GM23338 (cell line): ENCODE results near the gene STEAP1B.
"Not testable (repeated sequence)": the region's sequence is repeated elsewhere in the genome, so short reads cannot be mapped to it uniquely, and the experiment has no call there.

Experiments used
- ZNF114 ChIP-seq: fragments of 250-450 bp; sonication (Bioruptor Pico); IDR thresholded peaks from 2 replicates; pipeline ENCODE4 v1.5.0; 2020; ENCODE audit warnings: mild to moderate bottlenecking, moderate library complexity
- TF ChIP-seq, protein P1 (sequence below), 2 experiments: fragments of 200-600 bp in 1 of 2; sonication (generic) in 1 of 2; conservative IDR thresholded peaks; 2 replicates each; pipeline versions ENCODE4 v1.5.1 to v1.6.1; 2016 to 2017; ENCODE audit warnings: antibody characterized with exemption in 2 of 2, low read depth in 2 of 2, mild to moderate bottlenecking in 2 of 2, moderate library complexity in 1 of 2

DNA sequence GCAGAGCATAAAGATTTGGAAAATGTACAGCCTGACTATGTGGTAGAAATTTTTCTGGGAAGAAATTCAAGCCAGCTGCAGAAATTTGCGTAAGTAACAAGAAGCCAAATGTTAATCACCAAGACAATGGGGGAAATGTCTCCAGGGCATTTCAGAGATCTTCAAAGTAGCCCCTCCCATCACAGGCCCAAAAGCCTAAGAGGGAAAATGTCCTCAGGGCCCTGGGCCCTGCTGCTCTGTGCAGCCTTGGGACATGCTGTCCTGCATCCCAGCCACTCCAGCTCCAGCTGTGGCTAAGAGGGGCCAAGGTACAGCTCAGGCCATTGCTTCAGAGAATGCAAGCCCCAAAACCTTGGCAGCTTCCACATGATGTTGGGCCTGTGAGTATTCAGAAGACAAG is 19.6 kb upstream of the STEAP1B start:
- TF ChIP-seq ZNF114: not testable (repeated sequence)
- TF ChIP-seq, protein P1, sequence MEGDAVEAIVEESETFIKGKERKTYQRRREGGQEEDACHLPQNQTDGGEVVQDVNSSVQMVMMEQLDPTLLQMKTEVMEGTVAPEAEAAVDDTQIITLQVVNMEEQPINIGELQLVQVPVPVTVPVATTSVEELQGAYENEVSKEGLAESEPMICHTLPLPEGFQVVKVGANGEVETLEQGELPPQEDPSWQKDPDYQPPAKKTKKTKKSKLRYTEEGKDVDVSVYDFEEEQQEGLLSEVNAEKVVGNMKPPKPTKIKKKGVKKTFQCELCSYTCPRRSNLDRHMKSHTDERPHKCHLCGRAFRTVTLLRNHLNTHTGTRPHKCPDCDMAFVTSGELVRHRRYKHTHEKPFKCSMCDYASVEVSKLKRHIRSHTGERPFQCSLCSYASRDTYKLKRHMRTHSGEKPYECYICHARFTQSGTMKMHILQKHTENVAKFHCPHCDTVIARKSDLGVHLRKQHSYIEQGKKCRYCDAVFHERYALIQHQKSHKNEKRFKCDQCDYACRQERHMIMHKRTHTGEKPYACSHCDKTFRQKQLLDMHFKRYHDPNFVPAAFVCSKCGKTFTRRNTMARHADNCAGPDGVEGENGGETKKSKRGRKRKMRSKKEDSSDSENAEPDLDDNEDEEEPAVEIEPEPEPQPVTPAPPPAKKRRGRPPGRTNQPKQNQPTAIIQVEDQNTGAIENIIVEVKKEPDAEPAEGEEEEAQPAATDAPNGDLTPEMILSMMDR (conservative IDR thresholded peaks at IDR 0.05; ENCODE audit: low read depth in 2 of 2): not testable (repeated sequence)
